IMR-90 (cell line): ENCODE data around the gene BLMH. TPM values are rescaled to one million over a fixed set of nuclear protein-coding genes. Genes with fewer than 3 reads are reported as not detected.

Experiments used
- ATAC-seq: fragments of 200-7000 bp; cut with Tn5 transposase; 2 replicates; pipeline ENCODE4 v1.9.1; 2020; ENCODE audit warnings: low read depth, mild to moderate bottlenecking, moderate library complexity
- BruUV-seq: library from RNA; stranded (reverse); fragments of 400-500 nt; replicated peaks from 2 replicates; lab custom pipeline; 2021; lab: Mats Ljungman, UMichigan
- CTCF ChIA-PET: fragments of 300-600 bp; formaldehyde crosslinking; extraction: SDS; loops from one replicate; lab custom pipeline; 2021; ENCODE audit warnings: antibody characterized with exemption; lab: Yijun Ruan, JAX
- POLR2A ChIA-PET: fragments of 300-600 bp; sonication (Branson Sonifier 250); formaldehyde crosslinking; loops from one replicate; lab custom pipeline; 2022; ENCODE audit warnings: antibody characterized with exemption; ENCODE audit not compliant: unreplicated experiment; lab: Charles Lee
- DNase-seq: peaks from one replicate; pipeline ENCODE4 v3.0.0; 2013
- H2AFZ ChIP-seq: replicated peaks from 2 replicates; pipeline ENCODE3; 2013; ENCODE audit warnings: low read length, mild to moderate bottlenecking; ENCODE audit not compliant: poor library complexity
- H2AK5ac ChIP-seq: 2 replicates; pipeline ENCODE4 v1.6.1; 2013; ENCODE audit warnings: low read depth, low read length, inconsistent platforms
- H2AK9ac ChIP-seq: replicated peaks from 2 replicates; pipeline ENCODE3; 2013; ENCODE audit warnings: mild to moderate bottlenecking, low read depth, low read length, moderate library complexity; ENCODE audit not compliant: poor library complexity
- H2BK120ac ChIP-seq: 2 replicates; pipeline ENCODE4 v1.6.1; 2013; ENCODE audit warnings: low read depth, low read length, inconsistent platforms
- H2BK15ac ChIP-seq: 3 replicates; pipeline ENCODE4 v1.6.1; 2013; ENCODE audit warnings: low read depth, low read length, inconsistent platforms
- H2BK20ac ChIP-seq: 2 replicates; pipeline ENCODE4 v1.6.1; 2013; ENCODE audit warnings: low read depth, mild to moderate bottlenecking, inconsistent platforms, low read length, moderate library complexity
- H2BK5ac ChIP-seq: 2 replicates; pipeline ENCODE4 v1.6.1; 2013; ENCODE audit warnings: mild to moderate bottlenecking, low read depth, low read length, inconsistent platforms; ENCODE audit not compliant: poor library complexity, severe bottlenecking
- H3K14ac ChIP-seq: replicated peaks from 2 replicates; pipeline ENCODE4 v1.6.1; 2013; ENCODE audit warnings: low read depth, low read length, inconsistent platforms
- H3K18ac ChIP-seq: 2 replicates; pipeline ENCODE4 v1.6.1; 2013; ENCODE audit warnings: low read depth, low read length, control low read depth
- H3K23ac ChIP-seq: 2 replicates; pipeline ENCODE4 v1.6.1; 2013; ENCODE audit warnings: low read depth, low read length, inconsistent platforms
- H3K27ac ChIP-seq: 2 replicates; pipeline ENCODE4 v1.5.1; 2013; ENCODE audit warnings: mild to moderate bottlenecking, control low read depth, low read length; ENCODE audit not compliant: insufficient read depth
- H3K27me3 ChIP-seq: 2 replicates; pipeline ENCODE4 v1.6.1; 2013; ENCODE audit warnings: low read length; ENCODE audit not compliant: control insufficient read depth, insufficient read depth
- H3K36me3 ChIP-seq: 2 replicates; pipeline ENCODE4 v1.6.1; 2013; ENCODE audit warnings: low read length, mixed read lengths; ENCODE audit not compliant: control insufficient read depth, insufficient read depth
- H3K4ac ChIP-seq: 2 replicates; pipeline ENCODE4 v1.6.1; 2013; ENCODE audit warnings: low read depth, low read length, inconsistent platforms
- H3K4me1 ChIP-seq: 2 replicates; pipeline ENCODE4 v1.6.1; 2013; ENCODE audit warnings: low read length, mixed read lengths; ENCODE audit not compliant: control insufficient read depth, insufficient read depth
- H3K4me2 ChIP-seq: 2 replicates; pipeline ENCODE4 v1.6.1; 2013; ENCODE audit warnings: low read depth, mild to moderate bottlenecking, control low read depth, low read length, moderate library complexity
- H3K4me3 ChIP-seq: 2 replicates; pipeline ENCODE4 v1.5.1; 2013; ENCODE audit warnings: low read depth, mild to moderate bottlenecking, control low read depth, low read length, moderate library complexity; ENCODE audit not compliant: insufficient read depth
- H3K56ac ChIP-seq: 2 replicates; pipeline ENCODE4 v1.6.1; 2013; ENCODE audit warnings: low read length, inconsistent platforms; ENCODE audit not compliant: insufficient read depth; ENCODE audit errors: extremely low read depth
- H3K79me1 ChIP-seq, 2 experiments: 2 replicates each; pipeline ENCODE4 v1.6.1; 2013; ENCODE audit warnings: low read length in 2 of 2, inconsistent platforms in 1 of 2, low read depth in 1 of 2
- H3K9ac ChIP-seq: 2 replicates; pipeline ENCODE4 v1.6.1; 2013; ENCODE audit warnings: low read depth, low read length, control low read depth
- H3K9me1 ChIP-seq: 2 replicates; pipeline ENCODE4 v1.6.1; 2013; ENCODE audit warnings: low read length, inconsistent platforms; ENCODE audit not compliant: insufficient read depth
- H3K9me3 ChIP-seq: 2 replicates; pipeline ENCODE4 v1.6.1; 2013; ENCODE audit warnings: low read length; ENCODE audit not compliant: control insufficient read depth, insufficient read depth
- H4K20me1 ChIP-seq: 2 replicates; pipeline ENCODE4 v1.6.1; 2013; ENCODE audit warnings: low read length, inconsistent platforms; ENCODE audit not compliant: insufficient read depth
- H4K5ac ChIP-seq: 2 replicates; pipeline ENCODE4 v1.6.1; 2013; ENCODE audit warnings: mild to moderate bottlenecking, low read depth, low read length, control low read depth
- H4K8ac ChIP-seq, 2 experiments: 2 replicates each; pipeline ENCODE4 v1.6.1; 2013; ENCODE audit warnings: low read depth in 2 of 2, low read length in 2 of 2, control low read depth in 1 of 2, inconsistent platforms in 1 of 2
- H4K91ac ChIP-seq: 2 replicates; pipeline ENCODE4 v1.6.1; 2013; ENCODE audit warnings: low read depth, low read length, inconsistent platforms; ENCODE audit not compliant: insufficient read depth
- BHLHE40 ChIP-seq: fragments of 150-350 bp; IDR thresholded peaks from 2 replicates; pipeline ENCODE4 v1.6.1; 2016; ENCODE audit warnings: mild to moderate bottlenecking, low read depth, low read length
- CEBPB ChIP-seq: IDR thresholded peaks from 2 replicates; pipeline ENCODE4 v1.6.1; 2012; ENCODE audit warnings: low read depth, low read length, improper control_type of control experiment
- CHD1 ChIP-seq: IDR thresholded peaks from 2 replicates; pipeline ENCODE4 v1.6.1; 2012; ENCODE audit warnings: low read depth, low read length, improper control_type of control experiment
- CTCF ChIP-seq: conservative IDR thresholded peaks from 2 replicates; pipeline ENCODE4 v1.5.1; 2012; ENCODE audit warnings: mild to moderate bottlenecking, low read depth, low read length, improper control_type of control experiment
- FOS ChIP-seq: fragments of 150-350 bp; IDR thresholded peaks from 2 replicates; pipeline ENCODE4 v1.6.1; 2016; ENCODE audit warnings: low read depth, low read length
- MAFK ChIP-seq: IDR thresholded peaks from 2 replicates; pipeline ENCODE4 v1.6.1; 2012; ENCODE audit warnings: low read depth, low read length, improper control_type of control experiment
- MAZ ChIP-seq: IDR thresholded peaks from 2 replicates; pipeline ENCODE4 v1.6.1; 2012; ENCODE audit warnings: low read depth, mild to moderate bottlenecking, low read length, improper control_type of control experiment, moderate library complexity, borderline replicate concordance
- MXI1 ChIP-seq: IDR thresholded peaks from 2 replicates; pipeline ENCODE4 v1.6.1; 2012; ENCODE audit warnings: low read depth, mild to moderate bottlenecking, low read length, moderate library complexity, borderline replicate concordance
- NFE2L2 ChIP-seq: fragments of 150-350 bp; IDR thresholded peaks from 2 replicates; pipeline ENCODE4 v1.6.1; 2016; ENCODE audit warnings: low read depth, mild to moderate bottlenecking, low read length
- POLR2A ChIP-seq: IDR thresholded peaks from 2 replicates; pipeline ENCODE4 v1.6.1; 2012; ENCODE audit warnings: mild to moderate bottlenecking, low read depth, low read length
- RAD21 ChIP-seq: IDR thresholded peaks from 2 replicates; pipeline ENCODE4 v1.6.1; 2012; ENCODE audit warnings: low read length, improper control_type of control experiment
- RCOR1 ChIP-seq: IDR thresholded peaks from 2 replicates; pipeline ENCODE4 v1.6.1; 2012; ENCODE audit warnings: mild to moderate bottlenecking, low read length, improper control_type of control experiment; ENCODE audit not compliant: insufficient replicate concordance
- RFX5 ChIP-seq: IDR thresholded peaks from 2 replicates; pipeline ENCODE4 v1.8.0; 2012; ENCODE audit warnings: low read depth, mild to moderate bottlenecking, low read length, moderate library complexity
- SMC3 ChIP-seq: fragments of 150-350 bp; IDR thresholded peaks from 2 replicates; pipeline ENCODE4 v1.6.1; 2016; ENCODE audit warnings: low read depth, mild to moderate bottlenecking, antibody characterized with exemption, low read length, moderate library complexity
- USF2 ChIP-seq: fragments of 150-350 bp; IDR thresholded peaks from 2 replicates; pipeline ENCODE4 v1.6.1; 2017; ENCODE audit warnings: mild to moderate bottlenecking, antibody characterized with exemption, low read length, low read depth
- WGBS, 2 experiments: methylation state at CpG; one replicate each; pipeline versions ENCODE4 v1.1.5 to v1.1.7; 2013; ENCODE audit warnings: missing lambda C conversion rate in 2 of 2; ENCODE audit not compliant: insufficient read length in 1 of 2; ENCODE audit errors: extremely low coverage in 2 of 2; 5-methylcytosine and 5-hydroxymethylcytosine counted together
- dilution Hi-C: fragments of 300-500 bp; cut with HindIII; formaldehyde crosslinking; loops from one replicate; pipeline ENCODE4 v1.14.3; 2018; ENCODE audit warnings: low sequenced_read_pairs; ENCODE audit not compliant: unreplicated experiment
- in situ Hi-C: fragments of 300-500 bp; cut with MboI; formaldehyde crosslinking; loops from 3 replicates; pipeline ENCODE4 v1.14.3; 2019; ENCODE audit warnings: low sequenced_read_pairs, inconsistent platforms, mixed read lengths
- intact Hi-C: fragments of 100-400 bp; cut with micrococcal nuclease; formaldehyde crosslinking; loops from 2 replicates; pipeline ENCODE4 v1.10.0; 2022
- polyA plus RNA-seq, 3 experiments: library from polyadenylated mRNA; depleted of rRNA; stranded (reverse); fragments of >200 nt; gene quantifications; 2 replicates each; pipeline ENCODE4 v1.2.3, GENCODE V29; 2012; ENCODE audit warnings: low replicate concordance in 1 of 3
- total RNA-seq: library from RNA; depleted of rRNA; stranded (reverse); fragments of >200 nt; gene quantifications from 2 replicates; pipeline ENCODE4 v1.2.3, GENCODE V29; 2012

The BLMH gene
- total and polyA plus RNA-seq, 2 of the 4 experiments (the other 2 are of a cell fraction), result 17.3 to 20.8 TPM

GRCh38 chr17:30222251-30222650, 69.5 kb downstream of the BLMH start:
- ATAC-seq (no peak), DNase-seq (no peak)
- Histone ChIP-seq H3K36me3 (no peaks in the 10 kb centered on the region), H3K27ac (no peak overlapping the region), H2BK15ac (no peak overlapping the region), H3K4me1 (no peaks in the 10 kb centered on the region), H3K56ac (no peak overlapping the region), H2BK20ac (no peak overlapping the region), H4K8ac (no peak overlapping the region), H3K4me2 (no peak overlapping the region), H3K4me3 (no peak overlapping the region), H3K18ac (no peak overlapping the region), H4K20me1 (no peaks in the 10 kb centered on the region), H3K27me3 (peaks cover 55% of the 10 kb centered on the region), H2AFZ (no peak overlapping the region), H2AK9ac (no peak overlapping the region), H3K9me3 (no peaks in the 10 kb centered on the region), H2BK5ac (no peak overlapping the region), H4K5ac (no peak overlapping the region), H4K91ac (no peak overlapping the region), H3K4ac (no peak overlapping the region), H3K23ac (no peak overlapping the region), H2AK5ac (no peak overlapping the region), H3K9me1 (0 out of 2 replicates have a peak, but pooled peaks cover 3% of the 10 kb centered on the region), H3K9ac (no peak overlapping the region), H3K14ac (no peak overlapping the region), H2BK120ac (no peak overlapping the region), H3K79me1 (no peaks in the 10 kb centered on the region)
- no TSS peak for BruUV-seq
- TF ChIP-seq CTCF (no peak), MXI1 (no peak), POLR2A (no peak), MAZ (no peak), USF2 (no peak), CHD1 (no peak), CEBPB (no peak), SMC3 (no peak), NFE2L2 (no peak), FOS (no peak), MAFK (no peak), RAD21 (no peak), RCOR1 (no peak), RFX5 (no peak), BHLHE40 (no peak)
- in situ Hi-C loops (no loop called here), dilution Hi-C loops (no loop called here), intact Hi-C loops (no loop called here)
- ChIA-PET CTCF (no interaction called here), POLR2A (no interaction called here)
- 60% methylated on average over 1 of the region's 4 CpGs; no CpG with 5 or more reads in 1 of the 2 experiments for WGBS, 2 experiments
